Measurements from ENCODE around the gene AXIN2. TPM values are rescaled to one million over a fixed set of nuclear protein-coding genes. Genes with fewer than 3 reads are reported as not detected.

The AXIN2 gene
- total RNA-seq, 1 experiment from 2014 or later: 2.4 TPM

- Histone ChIP-seq H3K36me3 (ENCODE audit: control insufficient read depth, insufficient read depth, low read length) (no peaks in the 10 kb centered on the region), H3K27me3 (ENCODE audit: control insufficient read depth, insufficient read depth, low read length) (no peaks in the 10 kb centered on the region), H3K9me3 (ENCODE audit: control insufficient read depth, insufficient read depth, low read depth, low read length) (no peaks in the 10 kb centered on the region), H3K4me3 (ENCODE audit: low read depth in 2 of 2, low read length in 2 of 2) (no peak overlapping the region), H3K27ac (ENCODE audit: low read length) (no peak overlapping the region), H3K4me1 (ENCODE audit: control insufficient read depth, insufficient read depth, low read length) (no peaks in the 10 kb centered on the region)
- POLR2A ChIA-PET: no interaction called here
- CTCF ChIA-PET: no interaction called here
- DNase-seq (ENCODE audit: low read depth, low spot score) (no peak), ATAC-seq (no peak)
- TF ChIP-seq REST (IDR thresholded peaks at IDR 0.05; ENCODE audit: insufficient read depth in 1 of 2, low read depth in 2 of 2, low read length in 1 of 2): no peak
- no peak for TF ChIP-seq CTCF (IDR thresholded peaks at IDR 0.05)
- no peak for TF ChIP-seq TCF7L2 (IDR thresholded peaks at IDR 0.05; ENCODE audit: low read depth, low read length)
- TF ChIP-seq POLR2AphosphoS5 (IDR thresholded peaks at IDR 0.05; ENCODE audit: low read depth, low read length): no peak
- TF ChIP-seq SIN3A (IDR thresholded peaks at IDR 0.05; ENCODE audit: borderline replicate concordance, insufficient read depth, low read depth, low read length): no peak
- in situ Hi-C loops (cut with HindIII; ENCODE audit: low pct_unique_long_range_greater_than_20kb, low sequenced_read_pairs) (no loop called here), intact Hi-C loops (cut with micrococcal nuclease; ENCODE audit: unreplicated experiment) (no loop called here)
- BruUV-seq (replicated peaks): no TSS peak
These were observed 47.8 kb upstream of the AXIN2 start for GRCh38 chr17:65609286-65609685.

GRCh38 chr17:65604070-65604469, 42.6 kb upstream of the AXIN2 start:
- no peak for TF ChIP-seq REST (IDR thresholded peaks at IDR 0.05; ENCODE audit: insufficient read depth in 1 of 2, low read depth in 2 of 2, low read length in 1 of 2)
- TF ChIP-seq CTCF (IDR thresholded peaks at IDR 0.05): no peak
- TF ChIP-seq TCF7L2 (IDR thresholded peaks at IDR 0.05; ENCODE audit: low read depth, low read length): no peak
- no peak for TF ChIP-seq SIN3A (IDR thresholded peaks at IDR 0.05; ENCODE audit: borderline replicate concordance, insufficient read depth, low read depth, low read length)
- TF ChIP-seq POLR2AphosphoS5 (IDR thresholded peaks at IDR 0.05; ENCODE audit: low read depth, low read length): no peak
- Histone ChIP-seq H3K9me3 (ENCODE audit: control insufficient read depth, insufficient read depth, low read depth, low read length) (no peaks in the 10 kb centered on the region), H3K4me1 (ENCODE audit: control insufficient read depth, insufficient read depth, low read length) (no peaks in the 10 kb centered on the region), H3K27ac (ENCODE audit: low read length) (no peak overlapping the region), H3K4me3 (ENCODE audit: low read depth in 2 of 2, low read length in 2 of 2) (no peak overlapping the region), H3K36me3 (ENCODE audit: control insufficient read depth, insufficient read depth, low read length) (no peaks in the 10 kb centered on the region), H3K27me3 (ENCODE audit: control insufficient read depth, insufficient read depth, low read length) (no peaks in the 10 kb centered on the region)
- ATAC-seq: no peak
- in situ Hi-C loops (cut with HindIII; ENCODE audit: low pct_unique_long_range_greater_than_20kb, low sequenced_read_pairs): no loop called here
- intact Hi-C loops (cut with micrococcal nuclease; ENCODE audit: unreplicated experiment): no loop called here
- ChIA-PET CTCF (no interaction called here), POLR2A (no interaction called here)
- no peak for DNase-seq (ENCODE audit: low read depth, low spot score)
- no TSS peak for BruUV-seq (replicated peaks)
